GM13977 (cell line): ENCODE data around the gene PRKCE.

ENCODE experiments used
- DNase-seq: peaks from one replicate; pipeline ENCODE4 v3.0.0; 2012; ENCODE audit warnings: low spot score
- in situ Hi-C: fragments of 300-500 bp; cut with MboI; formaldehyde crosslinking; loops from one replicate; pipeline ENCODE4 v1.12.0; 2022; ENCODE audit warnings: low sequenced_read_pairs, low pct_unique_long_range_greater_than_20kb, mixed read lengths, inconsistent platforms; ENCODE audit not compliant: unreplicated experiment
- TF ChIP-seq, protein P1 (sequence below): IDR thresholded peaks from 2 replicates; pipeline ENCODE4 v1.5.1; 2012; ENCODE audit warnings: mild to moderate bottlenecking, control low read depth; ENCODE audit not compliant: insufficient read depth; ENCODE audit errors: extremely low read depth, missing control alignments

PRKCE gene

DNA sequence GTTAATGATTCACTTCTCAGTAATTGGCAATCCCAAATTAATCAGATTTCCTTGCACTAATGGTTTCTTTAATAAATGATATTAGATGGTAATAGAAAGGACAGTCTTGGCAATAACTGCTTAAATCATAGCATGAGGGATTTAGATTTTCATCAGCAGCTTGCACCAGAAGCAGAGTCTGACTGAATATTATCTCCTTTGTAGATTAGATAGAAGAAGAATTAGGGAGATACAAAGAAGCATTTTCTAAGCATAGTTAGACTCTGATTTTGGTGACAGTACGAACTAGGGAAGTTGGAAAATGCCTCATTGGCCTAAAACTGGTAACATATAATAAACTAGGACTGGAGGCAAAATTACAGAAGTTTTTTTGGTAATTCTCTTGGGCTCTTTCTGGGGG, 412.9 kb downstream of the PRKCE start:
- in situ Hi-C loops, result no loop called here
- no peak for DNase-seq
- TF ChIP-seq, protein P1, sequence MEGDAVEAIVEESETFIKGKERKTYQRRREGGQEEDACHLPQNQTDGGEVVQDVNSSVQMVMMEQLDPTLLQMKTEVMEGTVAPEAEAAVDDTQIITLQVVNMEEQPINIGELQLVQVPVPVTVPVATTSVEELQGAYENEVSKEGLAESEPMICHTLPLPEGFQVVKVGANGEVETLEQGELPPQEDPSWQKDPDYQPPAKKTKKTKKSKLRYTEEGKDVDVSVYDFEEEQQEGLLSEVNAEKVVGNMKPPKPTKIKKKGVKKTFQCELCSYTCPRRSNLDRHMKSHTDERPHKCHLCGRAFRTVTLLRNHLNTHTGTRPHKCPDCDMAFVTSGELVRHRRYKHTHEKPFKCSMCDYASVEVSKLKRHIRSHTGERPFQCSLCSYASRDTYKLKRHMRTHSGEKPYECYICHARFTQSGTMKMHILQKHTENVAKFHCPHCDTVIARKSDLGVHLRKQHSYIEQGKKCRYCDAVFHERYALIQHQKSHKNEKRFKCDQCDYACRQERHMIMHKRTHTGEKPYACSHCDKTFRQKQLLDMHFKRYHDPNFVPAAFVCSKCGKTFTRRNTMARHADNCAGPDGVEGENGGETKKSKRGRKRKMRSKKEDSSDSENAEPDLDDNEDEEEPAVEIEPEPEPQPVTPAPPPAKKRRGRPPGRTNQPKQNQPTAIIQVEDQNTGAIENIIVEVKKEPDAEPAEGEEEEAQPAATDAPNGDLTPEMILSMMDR, result no peak

DNA sequence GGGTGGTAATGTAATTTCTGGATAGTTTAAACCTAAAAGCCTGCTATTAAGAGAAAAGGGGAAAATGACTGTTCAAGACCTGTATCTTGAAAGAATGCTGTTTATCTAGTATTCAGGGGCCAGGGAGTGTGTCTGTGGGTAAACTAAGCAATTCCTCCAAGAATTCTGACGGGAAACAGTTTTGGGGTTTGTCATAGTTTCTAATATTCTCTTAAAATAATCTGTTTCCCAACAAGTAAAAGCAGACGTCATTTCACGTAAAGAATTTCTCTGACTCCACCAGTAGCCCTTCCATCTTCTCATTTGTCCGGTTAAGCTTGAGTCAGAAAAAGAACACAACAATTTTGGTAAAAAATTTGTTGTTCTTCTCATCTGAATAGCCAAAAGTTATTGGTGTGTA, 413.7 kb downstream of the PRKCE start:
- no peak for DNase-seq
- in situ Hi-C loops, result no loop called here
- TF ChIP-seq, protein P1, result no peak

DNA sequence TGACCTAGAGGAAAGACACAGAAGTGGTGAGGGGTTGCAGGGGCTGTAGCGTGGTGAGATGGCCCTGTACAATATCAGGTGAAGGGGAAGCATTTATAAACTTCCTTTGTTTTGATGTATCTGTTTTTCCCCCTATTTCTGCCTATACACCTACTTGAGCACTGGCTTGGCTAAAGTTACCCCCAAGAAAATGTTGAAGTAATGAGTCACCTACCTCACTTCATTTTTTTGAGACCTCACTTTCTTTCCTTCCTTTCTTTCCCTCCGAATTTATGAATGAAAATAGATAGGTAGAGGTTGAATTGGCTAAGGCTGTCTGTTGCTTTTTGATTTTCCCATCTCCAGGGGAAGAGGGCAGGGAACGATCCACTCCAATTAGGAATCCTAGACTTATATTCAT, 414.6 kb downstream of the PRKCE start:
- in situ Hi-C loops, result no loop called here
- no peak for DNase-seq
- TF ChIP-seq, protein P1, result no peak

DNA sequence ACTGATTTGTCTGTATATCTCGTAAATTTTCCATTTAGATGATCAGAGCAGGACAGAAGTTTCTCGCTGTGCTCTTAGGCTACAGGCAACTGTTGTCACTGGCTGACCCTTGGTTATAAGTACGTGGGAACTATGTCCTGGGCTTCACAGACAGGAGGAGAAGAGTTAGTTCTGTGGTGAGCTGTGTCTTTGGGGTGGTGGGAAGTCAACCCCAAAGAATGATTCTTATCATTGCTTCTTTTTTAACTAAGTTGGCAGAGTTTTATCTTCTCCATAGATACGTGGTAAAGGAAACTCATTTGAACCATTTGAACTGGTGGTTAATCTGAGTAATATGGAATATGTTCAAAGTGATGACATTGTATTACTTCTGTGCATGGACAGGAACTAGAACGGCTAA, 415.1 kb downstream of the PRKCE start:
- TF ChIP-seq, protein P1, result no peak
- DNase-seq, result no peak
- in situ Hi-C loops, result no loop called here

DNA sequence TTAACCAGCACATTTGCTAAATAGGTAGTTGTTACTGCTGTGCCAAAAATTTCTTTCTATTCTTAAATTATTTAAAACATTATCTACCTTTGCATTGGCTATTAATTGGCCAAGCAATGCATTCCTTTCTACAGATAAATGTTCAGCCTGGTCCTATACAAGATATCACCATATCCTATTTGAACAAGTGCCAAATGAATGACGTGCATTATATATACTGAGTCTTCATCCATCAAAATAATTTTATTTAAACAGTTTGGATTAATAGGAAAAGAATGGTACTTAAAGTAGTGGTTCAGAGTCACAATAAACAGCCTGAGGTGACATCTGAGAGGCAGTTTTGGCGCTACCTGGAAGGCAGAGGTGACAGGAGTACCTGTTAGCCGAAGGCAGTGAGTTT, 415.6 kb downstream of the PRKCE start:
- in situ Hi-C loops, result no loop called here
- no peak for DNase-seq
- TF ChIP-seq, protein P1, result no peak

DNA sequence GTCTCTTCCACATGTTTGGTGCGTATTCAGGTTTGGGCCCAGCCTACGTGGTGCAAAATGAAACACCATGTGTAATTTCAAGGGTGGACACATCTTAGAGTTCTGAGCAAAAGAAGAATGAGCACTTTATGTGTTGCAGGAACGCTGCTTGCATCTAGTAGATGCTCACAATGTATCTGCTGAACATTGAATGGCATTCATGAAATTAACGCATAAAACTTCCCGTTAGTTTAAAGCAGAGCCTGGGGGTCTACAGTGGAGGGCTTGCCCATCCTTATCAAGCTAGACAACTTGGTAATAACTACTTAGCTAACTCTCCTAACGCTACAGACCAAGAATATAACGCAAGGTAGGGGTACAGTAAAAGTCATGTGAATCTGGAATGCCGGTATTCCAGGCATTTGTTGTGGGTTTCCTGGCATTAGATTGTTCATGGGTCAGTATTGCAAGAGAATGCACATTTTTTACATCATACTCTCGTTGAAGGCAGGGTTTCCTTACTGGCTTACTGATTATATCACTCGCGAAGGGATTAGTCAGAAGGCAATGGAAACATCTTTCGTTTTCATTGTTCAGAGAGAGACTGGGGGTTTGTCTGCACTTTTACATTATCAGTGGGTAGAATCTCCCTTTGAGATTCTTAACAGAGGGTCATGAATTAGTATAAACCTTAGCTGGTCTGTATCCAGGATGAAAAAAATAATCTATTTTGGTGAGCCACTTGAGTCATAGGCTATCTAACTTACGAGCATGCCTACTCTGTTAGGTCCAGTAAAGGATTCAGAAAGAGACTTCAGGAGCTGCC, 416.2 kb downstream of the PRKCE start:
- DNase-seq, result no peak
- TF ChIP-seq, protein P1, result no peak
- in situ Hi-C loops, result no loop called here
